ENCODE measurements around the gene ZFYVE1. TPM values are rescaled to one million over a fixed set of nuclear protein-coding genes. Genes with fewer than 3 reads are reported as not detected.

ZFYVE1 gene
- total and polyA plus RNA-seq, 2 of the 13 experiments (the other 11 are each of a cell fraction or from before 2014, with no cell fraction given), result 2.6 to 5.3 TPM

- no peak for TF ChIP-seq DZIP1 (CRISPR knock-in tag; IDR thresholded peaks at IDR 0.05)
- TF ChIP-seq POGK (CRISPR knock-in tag; conservative IDR thresholded peaks at IDR 0.05), result no peak
Observed at GRCh38 chr14:72925171-72925759, 101.6 kb downstream of the ZFYVE1 start (continued).

- no peaks in the 10 kb centered on the region for H3K9me3 ChIP-seq (ENCODE audit: low read length)
- intact Hi-C loops (cut with micrococcal nuclease; ENCODE audit: unreplicated experiment), result no loop called here
- POLR2A ChIA-PET, result no interaction called here
Observed at GRCh38 chr14:72924337-72924736, 102.6 kb downstream of the ZFYVE1 start.

More at GRCh38 chr14:72924337-72924736, 102.6 kb downstream of the ZFYVE1 start:
- ATAC-seq (no peak), DNase-seq (ENCODE audit: low spot score) (peak; percentile 43), FAIRE-seq (no peak)
- in situ Hi-C loops (cut with HindIII; ENCODE audit: extremely low pct_ligation_motif_present, low pct_unique_long_range_greater_than_20kb), result no loop called here
- Histone ChIP-seq H4K20me1 (ENCODE audit: insufficient read depth, low read length) (no peaks in the 10 kb centered on the region), H3K79me2 (ENCODE audit: insufficient read depth, low read length) (peaks cover 11% of the 10 kb centered on the region), H3K27ac (ENCODE audit: extremely low read length, insufficient read depth, low read length) (no peak overlapping the region), H3K9ac (ENCODE audit: insufficient read depth, low read depth, low read length) (no peak overlapping the region), H3K4me2 (ENCODE audit: low read depth, low read length) (peak overlapping the region; percentile 18; the same call in 1 of the 2 replicates), H3K27me3 (ENCODE audit: control insufficient read depth in 1 of 2, insufficient read depth in 2 of 2, low read length in 2 of 2) (no peaks in the 10 kb centered on the region; a peak in 1 of 5 replicates), H3K4me3 (replicated peaks in 1 of 3; ENCODE audit: insufficient read depth in 1 of 3, low read depth in 2 of 3, low read length in 3 of 3) (no peak overlapping the region; a peak in 1 of 6 replicates), H3K4me1 (ENCODE audit: insufficient read depth, low read length) (peaks cover 18% of the 10 kb centered on the region), H3K36me3 (replicated peaks in 1 of 2; ENCODE audit: control insufficient read depth in 1 of 2, insufficient read depth in 2 of 2, low read length in 2 of 2) (no peaks in the 10 kb centered on the region), H2AFZ (ENCODE audit: low read length) (no peak overlapping the region)
- WGBS (ENCODE audit: low lambda C conversion rate), result 20% methylated on average over 5 of the region's 5 CpGs
- BruUV-seq (replicated peaks), result no TSS peak
- no peak for TF ChIP-seq NPAS2 (CRISPR knock-in tag; IDR thresholded peaks at IDR 0.05; ENCODE audit: borderline replicate concordance)
- TF ChIP-seq SALL1 (CRISPR knock-in tag; IDR thresholded peaks at IDR 0.05), result no peak
- no peak for TF ChIP-seq IKZF1 (IDR thresholded peaks at IDR 0.05)
- no peak for TF ChIP-seq THRA (CRISPR knock-in tag; IDR thresholded peaks at IDR 0.05; ENCODE audit: borderline replicate concordance)
- TF ChIP-seq GTF3A (CRISPR knock-in tag; conservative IDR thresholded peaks at IDR 0.05), result no peak
- no peak for TF ChIP-seq ZNF552 (CRISPR knock-in tag; IDR thresholded peaks at IDR 0.05; ENCODE audit: borderline replicate concordance)
- CTCF ChIA-PET (ENCODE audit: low intra/inter-chr PET ratio, low total read pairs), result no interaction called here

Data from HepG2 (cell line).